Activated naive CD4-positive, alpha-beta T cell treated with anti-CD3 and anti-CD28 coated beads, Interleukin-2, amount 50 U/mL, for 16 hours (primary cell): ENCODE data around the gene MAGOH.
A peak's percentile ranks its signal among the peaks of the same experiment; 100 is the strongest.
"Not testable (repeated sequence)": the region's sequence is repeated elsewhere in the genome, so short reads cannot be mapped to it uniquely, and the experiment has no call there.

ENCODE experiments used
- DNase-seq: peaks from one replicate; pipeline ENCODE4 v3.0.0-alpha.2; 2020

MAGOH gene

DNA sequence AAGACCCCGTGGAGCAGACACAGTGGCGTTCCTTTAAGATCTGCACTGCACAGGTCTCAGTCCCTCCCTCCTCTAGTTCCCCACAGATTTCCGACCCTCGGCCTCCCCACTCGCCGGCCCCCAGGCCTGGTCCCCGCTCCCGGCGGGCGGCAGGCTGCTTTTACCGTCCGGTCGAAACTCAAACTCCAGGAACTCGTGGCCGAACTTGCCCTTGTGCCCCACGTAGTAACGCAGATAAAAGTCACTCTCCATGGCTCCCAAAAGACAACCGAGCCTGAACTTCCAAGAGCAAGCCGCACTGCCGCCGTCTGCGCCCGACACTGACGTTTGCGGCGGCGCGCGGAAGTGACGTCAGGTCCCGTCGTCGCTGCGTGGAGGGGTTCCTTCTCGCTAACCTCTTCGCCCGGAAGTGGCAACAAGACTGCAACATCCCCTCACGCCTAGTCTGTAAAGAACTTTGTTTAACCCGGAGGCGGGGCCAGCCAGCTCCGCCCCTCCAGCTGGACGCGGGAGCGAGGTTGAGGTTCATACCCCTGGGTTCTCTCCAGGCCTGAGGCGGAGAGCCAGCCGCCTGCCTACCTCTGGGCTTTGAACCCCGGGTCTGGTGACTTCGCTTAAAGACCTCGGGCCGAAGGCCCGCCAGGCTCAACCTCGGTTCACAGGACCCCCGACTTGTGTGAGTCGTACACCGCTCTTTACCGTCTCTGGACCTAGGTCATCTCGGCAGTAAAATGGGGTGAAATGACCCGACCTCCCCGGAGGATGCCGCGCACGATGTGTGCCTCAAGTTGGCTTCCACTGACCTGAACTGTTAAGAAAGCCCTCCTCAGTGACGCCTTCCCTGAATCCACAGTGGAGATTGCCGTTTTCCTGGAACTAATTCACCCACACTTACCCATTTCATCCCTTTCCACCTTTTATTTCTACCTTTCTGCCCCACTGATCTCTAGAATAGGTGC lies at the start of gene MAGOH:
Gene MAGOH, minus strand, starts transcription at position 322 of the 959 bp plus-strand sequence. Its CDS starts 70 bp downstream, at position 252.
- peak; percentile 94 for DNase-seq

DNA sequence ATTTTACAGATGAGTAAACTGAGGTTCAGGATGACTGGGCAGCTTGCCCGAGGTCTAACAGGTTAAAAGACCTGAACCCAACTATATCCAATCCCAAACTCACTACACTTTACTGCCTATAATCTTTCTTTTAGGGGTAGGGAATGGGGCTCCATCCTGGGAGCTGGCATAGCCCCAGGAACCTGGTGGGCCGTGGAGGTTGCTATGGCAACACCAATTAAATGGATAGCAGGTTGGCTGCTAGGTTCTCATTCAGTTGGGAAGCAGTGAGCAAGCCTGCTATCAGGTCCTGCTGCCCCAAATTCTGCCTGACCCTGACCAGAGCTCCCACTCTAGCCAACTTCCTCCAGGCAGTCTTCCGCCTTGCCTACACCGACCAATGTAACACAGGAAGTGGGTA lies 48.6 kb upstream of the MAGOH start:
- no peak for DNase-seq

DNA sequence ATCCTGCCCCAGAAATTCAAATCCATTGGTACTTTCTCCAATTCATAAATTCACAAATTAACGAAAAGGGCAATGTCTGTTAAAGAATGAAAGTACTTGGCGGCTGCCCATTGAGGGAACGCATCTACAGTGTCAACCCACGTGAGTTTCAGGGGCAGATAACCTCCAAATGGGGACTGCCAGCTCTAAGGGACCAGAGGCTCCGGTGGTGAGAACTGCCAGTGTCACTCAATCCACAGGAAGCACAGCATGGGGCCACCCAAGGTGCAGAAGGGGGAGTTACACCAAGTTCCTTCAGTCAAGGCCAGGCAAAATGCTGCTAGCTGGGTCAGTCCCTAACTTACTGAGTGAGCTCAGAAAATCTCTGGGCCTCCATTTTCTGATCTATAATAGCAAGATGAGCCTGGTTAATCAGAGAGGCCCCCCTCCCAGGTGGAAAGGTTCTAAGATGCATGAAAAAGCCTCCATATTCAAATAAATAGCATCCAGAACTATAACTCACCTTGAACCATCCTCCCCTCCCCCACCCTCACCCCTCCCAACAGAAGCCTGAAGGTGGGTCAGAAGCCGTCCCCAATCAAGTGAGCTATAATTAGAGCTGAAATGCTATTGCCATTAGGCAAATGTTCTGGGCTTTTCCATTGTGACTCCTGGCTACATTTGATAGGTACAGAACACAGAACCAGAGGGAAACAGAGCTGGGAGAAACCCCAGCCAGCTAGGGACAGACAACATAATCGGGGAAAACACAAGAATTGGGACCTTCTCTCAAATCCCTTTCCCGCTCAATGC lies 47.8 kb upstream of the MAGOH start:
- DNase-seq, result no peak

DNA sequence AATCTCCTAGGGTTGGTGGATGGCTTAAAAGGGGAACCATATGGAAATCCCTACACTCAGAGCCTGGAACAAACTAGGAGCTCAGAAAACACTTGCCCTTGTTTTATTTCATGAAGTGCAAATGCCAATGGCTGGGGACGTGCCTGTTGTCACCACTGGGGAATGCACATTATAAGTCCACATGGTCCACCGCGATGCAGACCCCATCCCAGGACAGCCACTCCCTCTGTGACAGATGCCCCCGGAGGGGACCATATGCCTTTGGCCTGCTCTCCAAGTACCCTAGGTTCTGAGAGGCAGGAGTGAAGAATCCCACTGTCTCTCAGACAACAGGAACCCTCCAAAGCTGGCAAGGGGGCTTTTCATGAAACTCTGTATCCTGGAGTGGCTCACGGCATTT lies 47.2 kb upstream of the MAGOH start:
- no peak for DNase-seq

DNA sequence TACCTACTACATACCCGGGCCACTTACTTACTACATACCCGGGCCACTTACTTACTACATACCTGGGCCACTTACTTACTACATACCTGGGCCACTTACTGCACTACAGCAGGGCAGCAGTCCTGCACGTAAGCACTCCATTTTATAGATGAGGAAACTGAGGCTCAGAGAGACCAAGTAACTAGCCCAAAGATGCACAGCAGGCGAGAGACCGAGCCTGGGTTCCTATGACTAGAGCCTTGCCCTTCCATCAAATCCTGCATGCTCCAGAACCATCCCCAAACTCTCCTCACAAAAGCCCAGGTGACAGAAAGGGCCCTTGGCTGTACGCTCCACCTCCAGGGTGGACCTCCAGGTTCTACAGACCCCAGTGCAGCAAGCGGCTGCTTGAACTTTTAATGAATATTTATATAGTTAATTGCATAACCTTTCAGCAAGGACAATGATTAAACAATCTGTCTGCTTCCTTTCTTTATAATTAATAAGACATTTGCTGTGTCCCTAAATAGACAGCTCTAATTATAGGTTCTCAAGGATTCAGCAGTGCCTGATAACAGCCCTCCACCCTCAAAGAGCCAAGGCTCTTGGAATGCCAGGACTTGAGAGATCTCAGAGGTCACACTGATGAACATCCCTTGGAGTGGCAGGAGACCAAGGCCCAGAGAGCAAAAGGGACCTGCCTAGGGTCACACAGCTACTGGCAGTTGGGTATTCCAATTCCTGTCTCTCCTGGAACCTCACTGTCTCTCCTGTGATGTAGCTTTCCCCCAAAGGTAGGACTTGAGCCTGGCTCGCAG lies 46.1 kb upstream of the MAGOH start:
- no peak for DNase-seq

DNA sequence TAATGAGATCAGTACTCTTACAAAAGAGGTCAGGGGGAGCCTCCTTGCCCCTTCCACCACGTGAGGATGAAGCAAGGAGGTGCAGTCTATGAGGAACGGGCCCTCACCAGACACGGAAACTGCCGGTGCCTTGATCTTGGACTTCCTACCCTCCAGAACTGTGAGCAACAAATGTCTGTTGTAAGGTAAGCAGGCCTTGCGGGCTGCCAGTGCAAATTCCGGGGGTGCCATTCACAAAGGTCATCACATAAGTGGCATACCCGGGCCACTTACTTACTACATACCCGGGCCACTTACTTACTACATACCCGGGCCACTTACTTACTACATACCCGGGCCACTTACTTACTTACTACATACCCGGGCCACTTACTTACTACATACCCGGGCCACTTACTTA lies 44.8 kb upstream of the MAGOH start:
- DNase-seq, result not testable (repeated sequence)

DNA sequence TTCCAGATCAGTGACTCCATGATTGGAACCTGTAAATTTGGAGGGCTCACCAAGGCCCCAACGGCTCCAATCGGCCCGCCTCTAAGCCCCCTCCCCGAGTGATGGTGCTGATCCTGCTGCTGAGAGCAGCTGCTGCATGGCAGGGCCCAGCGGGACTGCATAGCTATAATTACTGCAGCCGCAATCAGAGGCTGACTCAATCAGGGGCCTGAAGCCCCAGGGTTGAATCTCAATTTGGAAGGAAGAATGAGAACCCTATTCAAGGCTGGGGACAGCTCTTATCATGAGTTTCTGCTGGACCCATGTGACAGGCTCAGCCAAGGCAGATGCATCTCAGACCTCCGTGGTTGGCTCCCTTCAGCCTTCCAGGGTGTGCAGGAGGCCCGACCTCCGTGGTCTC lies 42.8 kb upstream of the MAGOH start:
- no peak for DNase-seq

DNA sequence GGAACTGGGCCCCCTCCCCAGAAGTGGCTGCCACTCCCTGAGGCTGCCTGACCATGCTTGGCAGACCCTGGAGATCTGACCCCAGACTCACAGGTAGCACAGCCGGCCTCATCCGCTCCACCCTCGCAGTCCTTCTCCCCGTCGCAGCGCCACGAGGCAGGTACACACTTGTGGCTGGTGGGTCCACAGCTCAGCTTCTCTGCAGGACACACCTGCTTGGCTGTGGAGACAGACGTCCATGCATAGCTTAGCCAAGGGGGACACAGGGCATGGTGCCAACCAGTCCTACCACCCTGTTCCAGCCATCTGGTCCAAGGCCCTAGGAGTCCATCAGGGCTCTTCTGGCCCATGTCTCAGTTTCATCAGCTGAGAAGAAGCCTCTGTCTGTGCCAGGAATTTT lies 42.2 kb upstream of the MAGOH start:
- no peak for DNase-seq

DNA sequence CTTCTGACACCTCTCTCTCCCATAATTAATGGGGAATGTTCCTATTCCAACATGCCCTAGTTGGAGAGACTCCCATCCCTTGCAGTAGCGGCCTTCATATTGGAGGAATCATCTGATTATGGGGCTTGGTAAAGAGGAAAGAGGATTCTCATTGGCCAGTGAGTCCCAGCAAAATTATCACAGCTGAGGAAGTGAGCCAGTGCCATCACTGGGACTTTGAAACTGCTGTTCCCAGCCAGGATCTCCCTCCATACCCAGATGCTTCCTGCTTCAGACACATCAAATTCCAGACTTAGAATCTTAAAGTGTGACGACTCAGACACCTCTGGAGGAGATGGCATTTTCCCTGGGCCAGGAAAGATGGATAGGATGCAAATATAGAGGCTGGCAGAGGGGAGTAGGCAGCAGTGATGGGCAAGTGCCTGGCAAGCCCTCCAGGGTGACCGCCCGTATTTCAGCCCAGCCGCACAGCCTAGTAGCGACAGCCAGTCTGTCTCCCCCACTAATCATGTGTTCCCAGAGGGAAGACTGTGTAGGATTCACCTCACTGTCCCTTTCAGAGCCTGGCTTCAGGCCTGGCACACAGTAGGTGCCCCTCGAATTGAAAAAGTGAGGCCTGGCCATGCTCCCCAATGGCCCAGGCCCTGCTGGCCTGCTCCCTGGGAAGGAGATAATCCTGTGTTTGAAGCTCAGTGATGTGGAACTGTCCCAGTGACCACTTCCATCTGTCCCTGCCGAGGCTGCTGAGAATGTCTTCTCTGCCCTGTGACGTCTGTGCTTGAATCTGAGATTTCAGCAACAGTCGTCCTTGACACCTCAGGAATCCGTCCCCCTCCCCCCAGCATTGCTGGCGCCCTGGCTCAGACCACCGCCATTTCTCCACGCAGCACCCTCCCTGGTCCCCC lies 41.2 kb upstream of the MAGOH start:
- DNase-seq, result no peak

DNA sequence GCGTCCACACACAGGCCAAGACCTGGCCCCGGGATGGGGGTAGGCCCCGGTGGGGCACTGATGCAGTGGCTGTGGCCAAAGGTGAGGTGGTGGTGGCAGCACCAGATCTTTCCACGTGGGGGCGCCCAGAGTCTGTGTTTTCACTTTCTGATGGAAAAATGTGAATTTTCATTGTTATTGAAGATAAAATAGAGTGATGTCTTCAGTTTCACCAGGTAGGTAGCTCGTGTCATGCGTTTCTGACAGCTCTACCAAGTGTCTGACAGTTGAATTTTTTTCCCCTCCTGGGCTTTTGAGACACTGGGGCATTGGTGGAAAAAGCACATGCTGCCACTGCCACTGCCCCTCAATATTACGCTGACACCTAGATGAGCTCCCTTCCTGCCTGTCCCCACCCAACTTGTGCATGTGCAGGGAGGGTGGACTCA lies 40.0 kb upstream of the MAGOH start:
- peak; percentile 72 for DNase-seq

DNA sequence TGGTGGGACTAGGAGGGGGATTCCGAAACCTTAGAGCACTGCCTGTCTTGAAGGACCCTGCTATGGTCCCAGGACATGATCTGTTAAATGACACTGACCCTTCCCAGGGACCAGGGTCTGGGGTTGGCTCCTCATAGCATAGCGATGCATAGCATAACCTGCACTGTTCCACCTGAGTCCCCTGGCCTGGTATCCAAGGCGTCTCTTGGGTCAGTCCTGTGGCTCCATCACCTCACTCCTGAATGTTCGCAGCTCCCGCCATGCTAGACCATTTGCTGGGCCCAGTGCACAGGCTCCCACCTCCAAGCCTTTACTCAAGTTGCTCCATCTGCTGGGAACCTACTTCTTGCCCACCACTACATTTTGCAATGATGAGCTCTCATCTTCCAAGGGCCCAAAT lies 39.0 kb upstream of the MAGOH start:
- no peak for DNase-seq

DNA sequence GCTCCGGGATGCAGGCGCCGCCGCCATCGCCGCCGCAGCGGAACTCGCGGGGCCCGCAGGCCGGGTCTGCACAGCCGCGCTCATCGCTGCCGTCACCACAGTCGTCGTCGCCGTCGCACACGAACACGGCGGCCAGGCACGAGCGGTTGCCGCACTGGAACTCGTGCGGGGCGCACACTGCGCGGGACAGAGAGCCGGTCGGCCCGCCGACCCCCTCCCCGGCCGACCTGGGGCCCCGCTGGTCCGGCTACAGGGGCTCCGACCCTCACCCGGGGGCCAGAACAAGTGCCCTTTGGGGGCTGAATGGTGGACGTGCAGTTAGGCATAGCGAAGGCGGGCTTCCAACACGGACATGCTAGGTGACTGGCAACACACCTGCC lies 38.6 kb upstream of the MAGOH start:
- DNase-seq, result no peak

DNA sequence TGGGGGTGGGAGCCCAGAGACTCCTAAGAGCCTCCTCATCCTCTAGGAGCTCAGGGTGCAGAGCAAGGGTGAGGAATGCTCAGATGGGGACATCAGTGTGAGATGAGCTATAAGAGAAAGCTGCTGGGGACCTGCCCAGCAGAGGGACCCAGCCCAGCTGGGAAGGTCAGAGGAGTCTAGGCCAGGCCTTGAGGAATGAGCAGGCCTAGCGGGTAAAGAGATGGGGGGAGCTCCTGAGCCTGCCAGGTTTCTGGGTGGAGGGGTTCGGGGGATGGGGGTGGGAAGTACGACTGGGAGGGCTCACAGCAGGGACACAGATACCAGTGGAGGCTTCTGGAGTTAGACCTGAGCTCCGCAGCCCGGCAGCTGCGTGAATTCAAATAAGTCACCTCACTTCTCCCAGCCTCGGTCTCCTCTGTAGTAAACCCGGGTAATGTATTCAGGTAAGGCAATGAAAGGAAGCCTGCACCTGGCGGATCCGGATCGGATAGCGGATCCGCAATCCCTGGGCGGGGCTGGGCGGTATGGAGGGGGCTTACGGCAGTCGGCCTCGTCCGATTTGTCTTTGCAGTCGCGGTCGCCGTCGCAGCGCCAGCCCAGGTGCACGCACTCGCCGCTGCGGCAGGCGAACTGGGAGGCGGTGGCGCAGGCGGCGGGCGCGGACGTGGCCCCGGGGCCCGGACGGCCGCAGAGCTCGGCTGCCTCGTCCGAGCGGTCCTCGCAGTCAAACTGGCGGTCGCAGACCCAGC lies 38.0 kb upstream of the MAGOH start:
- no peak for DNase-seq

DNA sequence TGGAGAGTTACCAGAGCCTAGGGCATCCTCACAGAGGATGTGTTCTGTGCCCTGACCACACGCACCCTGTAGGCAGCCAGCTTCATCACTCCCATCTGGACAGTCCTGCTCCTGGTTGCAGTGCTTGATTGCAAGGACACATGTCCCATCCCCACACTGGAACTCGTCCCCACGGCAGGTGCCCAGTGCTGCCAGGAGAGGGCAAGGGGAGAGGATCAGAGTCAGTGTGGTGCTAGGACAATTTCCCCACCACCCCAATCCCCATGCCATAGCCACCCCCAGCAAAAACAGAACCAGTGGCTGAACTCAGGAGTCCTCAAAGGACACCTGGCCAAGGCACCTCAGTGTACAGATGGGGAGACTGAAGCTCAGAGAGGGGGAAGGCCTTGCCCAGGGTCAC lies 37.2 kb upstream of the MAGOH start:
- no peak for DNase-seq

DNA sequence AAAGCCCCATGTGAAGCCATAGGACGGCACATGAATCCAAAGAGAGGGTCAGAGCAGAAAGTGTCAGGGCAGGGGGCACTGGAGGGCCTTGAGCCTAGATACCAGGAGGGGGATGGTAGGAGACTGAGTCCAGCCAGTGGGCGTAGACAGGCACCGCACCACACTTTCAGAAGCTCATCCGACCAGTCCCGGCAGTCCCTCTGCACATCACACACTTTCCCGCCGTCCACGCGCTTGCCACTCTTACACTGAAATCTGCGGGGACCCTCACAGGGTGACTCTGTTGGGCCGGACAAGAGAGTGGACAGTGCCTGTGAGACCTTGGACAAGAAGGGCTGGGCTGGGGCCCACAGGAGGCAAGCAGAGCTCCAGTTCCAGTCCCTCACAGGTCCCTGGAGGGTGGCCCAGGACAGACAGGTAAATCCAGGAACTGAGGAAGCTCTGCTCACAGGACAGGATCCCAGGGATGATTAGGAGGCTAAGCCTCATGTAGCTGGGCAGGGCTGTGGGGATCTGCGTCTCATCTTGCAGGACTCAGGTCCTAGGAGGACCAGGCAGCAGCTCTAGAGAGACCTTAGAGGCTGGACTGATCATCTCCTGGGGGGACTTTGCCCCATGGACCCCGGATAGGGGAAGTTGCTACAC lies 36.3 kb upstream of the MAGOH start:
- DNase-seq, result no peak

DNA sequence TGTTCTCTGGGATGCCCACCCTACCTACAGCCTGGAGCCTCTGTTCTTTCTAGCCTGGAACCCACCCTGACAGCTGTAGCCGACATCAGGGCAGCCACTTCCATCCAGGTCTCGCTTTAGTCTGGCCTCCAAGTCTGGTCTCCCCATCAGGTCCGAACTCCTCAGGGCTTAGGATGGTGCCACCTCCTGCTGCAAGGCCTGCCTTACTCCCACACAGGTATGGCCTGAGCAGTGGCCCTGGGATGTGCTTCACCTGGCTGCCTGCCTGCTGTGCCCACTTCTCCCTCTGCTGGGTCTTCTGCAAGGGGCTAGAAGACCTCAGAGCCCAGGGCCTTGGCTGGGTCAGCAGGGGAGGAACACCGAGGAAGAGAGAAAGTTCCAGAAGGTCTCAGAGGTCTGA lies 35.7 kb upstream of the MAGOH start:
- no peak for DNase-seq

DNA sequence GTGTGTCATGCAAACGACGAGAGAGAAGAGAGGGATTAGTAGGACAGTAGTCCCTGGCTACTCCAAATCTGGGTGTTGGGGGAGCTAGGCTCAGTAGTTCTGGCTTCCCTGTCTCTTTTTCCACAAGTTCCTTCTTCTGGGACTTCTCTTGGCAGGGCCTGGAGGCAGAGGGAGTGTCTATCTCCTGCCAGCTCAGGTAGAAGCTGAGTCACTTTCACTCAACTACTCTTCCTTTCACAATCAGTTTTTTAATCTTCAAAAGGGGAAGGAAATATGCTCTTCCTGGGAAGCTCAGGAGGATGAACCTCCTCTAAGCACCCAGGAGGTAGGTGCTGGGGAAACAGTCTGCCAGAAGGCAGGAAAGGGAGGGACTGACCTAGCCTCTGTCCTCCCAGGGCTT lies 35.2 kb upstream of the MAGOH start:
- DNase-seq, result no peak

DNA sequence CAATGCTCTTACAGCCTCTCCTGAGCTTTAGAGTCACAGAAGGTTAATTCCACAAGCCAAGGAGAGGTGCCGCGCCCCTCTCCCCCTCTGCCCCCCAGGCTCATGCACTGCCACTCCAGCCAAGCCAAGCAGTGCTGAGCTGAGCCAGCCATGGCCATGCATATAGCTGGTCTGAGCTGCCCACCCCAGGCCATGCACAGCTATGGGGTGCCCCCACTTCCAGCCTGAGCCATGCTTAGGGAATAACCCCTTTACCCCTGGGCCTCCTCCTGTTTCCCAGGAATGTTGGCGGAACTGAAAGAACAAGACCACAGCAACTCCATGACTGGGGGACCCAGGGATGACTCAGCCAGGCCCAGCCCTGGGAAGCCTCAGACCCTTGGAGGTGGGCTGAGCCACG lies 34.0 kb upstream of the MAGOH start:
- DNase-seq, result no peak

DNA sequence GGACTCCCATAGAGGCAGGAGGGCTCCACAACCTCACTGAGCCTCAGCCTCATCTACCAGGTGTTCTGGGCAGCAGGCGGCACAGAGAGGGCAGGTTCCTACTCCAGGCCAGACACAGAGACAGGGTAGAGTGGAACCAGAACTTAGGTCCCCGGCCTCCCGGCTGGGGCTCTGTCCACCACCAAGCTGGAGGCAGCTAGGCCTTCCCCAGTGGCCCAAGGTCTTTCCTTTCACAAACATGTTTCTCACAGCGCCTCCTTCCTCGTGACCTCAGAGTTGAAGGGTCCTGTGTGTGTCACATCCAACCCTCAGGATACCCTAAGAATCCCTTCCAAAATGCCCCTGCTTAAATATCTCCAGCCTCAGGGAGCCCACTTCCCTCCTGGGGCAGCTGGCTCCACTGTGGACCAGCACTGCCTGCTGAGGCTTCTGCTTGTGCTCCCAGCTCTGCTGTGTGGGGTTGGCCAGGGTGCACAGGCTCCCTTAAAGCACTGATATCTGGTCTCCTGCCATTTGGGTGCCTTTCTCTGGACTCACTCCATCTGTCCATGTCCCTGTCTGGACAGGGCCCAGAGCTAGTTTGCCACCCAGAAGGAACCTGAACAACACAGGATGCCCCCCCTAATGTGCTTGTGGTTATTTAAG lies 33.2 kb upstream of the MAGOH start:
- DNase-seq, result no peak

DNA sequence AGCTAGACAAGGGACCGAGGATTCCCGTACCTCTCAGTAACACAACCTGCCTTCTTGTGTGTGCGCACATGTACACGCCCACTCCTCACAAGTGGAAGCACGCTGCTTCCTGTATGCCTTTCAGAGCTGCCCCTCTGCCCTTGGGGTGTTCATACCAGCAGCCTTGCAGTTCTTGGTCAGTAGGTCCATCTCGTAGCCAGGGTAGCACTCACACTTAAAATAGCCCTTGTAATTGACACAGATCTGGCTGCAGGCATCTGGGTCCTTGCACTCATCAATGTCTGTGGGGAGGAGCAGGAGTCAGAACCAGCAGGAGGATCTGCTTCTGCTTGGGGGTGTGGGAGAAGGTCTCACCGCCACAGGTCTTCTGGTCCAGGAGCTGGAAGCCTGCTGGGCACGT lies 32.6 kb upstream of the MAGOH start:
- DNase-seq, result no peak
